ENCODE measurements around the gene TRPV4.
"Not testable (repeated sequence)": the region's sequence is repeated elsewhere in the genome, so short reads cannot be mapped to it uniquely, and the experiment has no call there.

TRPV4 gene

GRCh38 chr12:109833307-109834189 is at the start of gene TRPV4:
Gene TRPV4 (minus strand): TSS chr12:109833398. CDS start chr12:109814796, 18,602 bp downstream.
- DNase-seq = no peak

- no peak for DNase-seq
Observed at GRCh38 chr12:109881752-109882151, 48.6 kb upstream of the TRPV4 start.

GRCh38 chr12:109880938-109881337 is 47.7 kb upstream of the TRPV4 start:
- DNase-seq = no peak

GRCh38 chr12:109880043-109880931 is 47.1 kb upstream of the TRPV4 start, which contains the start of gene GLTP:
Gene GLTP (minus strand): TSS chr12:109880541. CDS start chr12:109880374, 167 bp downstream.
- DNase-seq = peak; percentile 90 to 91

- DNase-seq = peak in 1 of 2 donors; percentile 15
Observed at GRCh38 chr12:109879351-109880042, 46.3 kb upstream of the TRPV4 start.

GRCh38 chr12:109878749-109879148 is 45.6 kb upstream of the TRPV4 start:
- no peak for DNase-seq

- no peak for DNase-seq
Observed at GRCh38 chr12:109878247-109878625, 45.0 kb upstream of the TRPV4 start.

GRCh38 chr12:109877504-109878246 is 44.5 kb upstream of the TRPV4 start:
- DNase-seq = no peak

- no peak for DNase-seq
Observed at GRCh38 chr12:109876406-109876805, 43.2 kb upstream of the TRPV4 start.

DNA sequence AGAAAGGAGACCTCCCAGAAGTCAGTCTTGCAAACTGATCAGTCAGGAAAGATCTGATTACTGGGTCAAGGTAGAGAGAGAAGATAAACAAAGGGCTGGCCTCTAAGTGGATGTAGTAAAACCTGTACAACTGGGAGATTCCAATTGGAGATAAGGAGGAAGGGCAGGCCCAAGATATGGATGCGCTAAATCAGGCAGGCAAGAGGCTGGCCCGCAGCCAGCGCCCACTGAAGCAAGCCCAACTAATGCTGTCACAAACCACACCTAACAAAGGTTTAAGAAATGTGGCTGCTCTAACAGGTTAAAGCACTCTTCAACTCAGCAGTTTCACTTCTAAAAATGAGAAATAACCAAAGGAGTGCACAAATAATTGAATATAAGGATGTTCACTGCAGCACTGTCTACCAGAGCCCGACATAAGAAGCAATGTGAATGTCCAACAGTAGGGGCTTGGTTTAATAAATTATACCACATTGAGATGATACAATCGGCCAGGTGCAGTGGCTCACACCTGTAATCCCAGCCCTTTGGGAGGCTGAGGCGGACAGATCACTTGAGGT is 42.5 kb upstream of the TRPV4 start:
- DNase-seq = no peak

GRCh38 chr12:109873653-109874052 is 40.5 kb upstream of the TRPV4 start:
- DNase-seq = no peak

DNA sequence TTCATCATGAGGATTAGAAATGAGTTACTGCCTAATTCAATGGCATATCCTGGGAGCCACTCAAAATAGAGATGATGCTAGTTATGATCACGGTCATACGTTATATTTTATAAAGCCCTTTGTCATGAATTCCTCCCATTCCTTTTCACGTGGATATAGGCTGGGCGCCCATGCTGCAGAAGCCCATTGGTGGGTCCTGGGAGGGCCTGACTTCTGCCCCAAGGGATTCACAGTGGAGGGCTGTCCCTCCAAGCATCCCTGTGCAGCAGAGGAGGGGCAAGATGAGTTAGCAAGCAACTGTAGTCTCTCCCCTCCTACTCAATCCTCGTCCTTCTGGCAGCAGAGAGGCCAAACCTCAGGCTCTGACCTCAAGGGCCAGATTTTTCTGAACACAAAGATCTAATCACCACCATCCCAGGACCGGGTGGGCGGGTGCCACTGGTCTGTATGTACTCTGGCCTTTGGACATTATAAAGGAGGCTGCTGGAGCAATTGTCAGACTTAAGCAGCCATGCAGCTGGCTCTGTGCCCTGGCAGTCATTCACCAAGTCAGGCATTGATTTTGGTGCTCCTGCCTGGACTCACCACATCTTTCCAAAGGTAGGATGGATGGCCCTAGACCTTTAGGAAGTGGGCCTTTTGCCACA is 38.6 kb upstream of the TRPV4 start:
- no peak for DNase-seq

DNA sequence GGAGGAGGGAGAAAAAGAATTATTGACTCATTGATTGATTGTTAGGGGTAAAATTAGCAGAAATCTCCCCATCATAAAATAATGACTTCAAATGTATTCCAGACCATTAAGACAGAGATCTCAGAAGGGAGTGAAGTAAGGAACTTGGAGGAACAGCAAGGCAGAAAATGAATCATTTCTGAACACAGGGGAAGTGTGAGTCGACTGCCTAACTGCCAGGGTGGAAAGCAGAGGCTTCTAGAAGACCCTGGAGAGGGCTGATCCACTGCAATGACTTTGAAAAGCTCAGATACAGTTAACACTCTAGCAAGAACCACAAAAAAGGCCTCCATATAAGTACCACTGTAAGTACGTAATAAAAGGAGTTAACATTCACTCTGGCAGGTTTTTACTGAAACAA is 37.5 kb upstream of the TRPV4 start:
- DNase-seq = no peak

GRCh38 chr12:109868182-109869051 is 35.2 kb upstream of the TRPV4 start:
- no peak for DNase-seq

DNA sequence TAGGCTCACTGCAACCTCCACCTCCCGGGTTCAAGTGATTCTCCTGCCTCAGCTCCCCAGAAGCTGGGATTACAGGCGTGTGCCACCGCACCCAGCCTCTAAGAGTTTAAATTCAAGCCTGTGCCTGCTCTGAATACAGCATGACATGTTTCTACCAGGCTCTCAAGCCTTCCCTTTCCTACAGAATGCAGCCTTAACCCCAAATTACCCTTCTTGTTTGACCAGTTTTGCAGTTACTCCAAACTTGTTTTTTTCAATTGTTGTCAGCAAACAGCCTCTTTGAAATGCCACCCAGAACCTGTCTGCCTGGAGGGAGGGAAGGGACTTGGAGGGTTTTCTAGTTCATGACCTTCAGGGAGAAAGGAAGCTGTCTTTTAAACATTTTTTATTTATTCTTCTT is 31.7 kb upstream of the TRPV4 start:
- no peak for DNase-seq

GRCh38 chr12:109863847-109864712 is 30.9 kb upstream of the TRPV4 start:
- DNase-seq = peak; percentile 33 to 37

- not testable (repeated sequence) for DNase-seq
Observed at GRCh38 chr12:109862491-109862890, 29.3 kb upstream of the TRPV4 start.

GRCh38 chr12:109861689-109862314 is 28.6 kb upstream of the TRPV4 start:
- no peak for DNase-seq

GRCh38 chr12:109860977-109861376 is 27.8 kb upstream of the TRPV4 start:
- DNase-seq = no peak

Data from CD4-positive, alpha-beta T cell treated with Interleukin-4 for 1 hour (primary cell).